GM18873 (cell line): ENCODE results near the gene ADH1C.

ENCODE experiments used
- ATAC-seq: cut with Tn5 transposase; IDR thresholded peaks from one replicate; pipeline ENCODE4 v1.9.1; 2021; ENCODE audit warnings: mild to moderate bottlenecking, moderate library complexity, moderate number of reproducible peaks; ENCODE audit not compliant: unreplicated experiment, low FRiP score

The ADH1C gene

DNA sequence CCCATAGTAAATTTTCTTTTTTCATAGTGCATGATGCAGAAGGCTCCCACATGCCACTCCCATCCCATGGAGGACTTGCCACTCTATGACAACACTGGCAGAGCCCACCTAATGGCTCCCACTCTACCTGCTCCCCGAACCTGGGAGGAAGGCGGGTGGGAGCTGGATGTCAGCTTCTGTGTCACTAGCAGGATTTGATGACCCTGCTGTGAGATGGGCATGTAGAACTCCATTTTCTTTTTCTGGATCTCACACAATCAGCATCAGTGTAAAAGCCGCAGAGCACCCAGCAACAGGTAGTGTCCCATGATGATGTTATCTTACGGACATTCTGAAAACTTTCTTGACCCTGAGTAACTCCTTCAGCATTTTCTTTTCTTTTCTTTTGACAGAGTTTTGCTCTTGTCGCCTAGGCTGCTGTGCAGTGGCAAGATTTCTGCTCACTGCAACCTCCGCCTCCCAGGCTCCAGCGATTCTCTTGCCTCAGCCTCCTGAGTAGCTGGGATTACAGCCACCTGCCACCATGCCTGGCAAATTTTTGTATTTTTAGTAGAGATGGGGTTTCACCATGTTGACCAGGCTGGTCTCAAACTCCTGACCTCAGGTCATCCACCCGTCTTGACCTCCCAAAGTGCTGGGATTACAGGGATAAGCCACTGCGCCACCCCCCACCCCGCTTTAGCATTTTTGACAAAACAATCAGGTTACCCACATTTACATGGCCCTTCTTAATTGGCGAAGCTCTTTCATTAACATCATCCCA lies 46.7 kb downstream of the ADH1C start:
- ATAC-seq = no peak

DNA sequence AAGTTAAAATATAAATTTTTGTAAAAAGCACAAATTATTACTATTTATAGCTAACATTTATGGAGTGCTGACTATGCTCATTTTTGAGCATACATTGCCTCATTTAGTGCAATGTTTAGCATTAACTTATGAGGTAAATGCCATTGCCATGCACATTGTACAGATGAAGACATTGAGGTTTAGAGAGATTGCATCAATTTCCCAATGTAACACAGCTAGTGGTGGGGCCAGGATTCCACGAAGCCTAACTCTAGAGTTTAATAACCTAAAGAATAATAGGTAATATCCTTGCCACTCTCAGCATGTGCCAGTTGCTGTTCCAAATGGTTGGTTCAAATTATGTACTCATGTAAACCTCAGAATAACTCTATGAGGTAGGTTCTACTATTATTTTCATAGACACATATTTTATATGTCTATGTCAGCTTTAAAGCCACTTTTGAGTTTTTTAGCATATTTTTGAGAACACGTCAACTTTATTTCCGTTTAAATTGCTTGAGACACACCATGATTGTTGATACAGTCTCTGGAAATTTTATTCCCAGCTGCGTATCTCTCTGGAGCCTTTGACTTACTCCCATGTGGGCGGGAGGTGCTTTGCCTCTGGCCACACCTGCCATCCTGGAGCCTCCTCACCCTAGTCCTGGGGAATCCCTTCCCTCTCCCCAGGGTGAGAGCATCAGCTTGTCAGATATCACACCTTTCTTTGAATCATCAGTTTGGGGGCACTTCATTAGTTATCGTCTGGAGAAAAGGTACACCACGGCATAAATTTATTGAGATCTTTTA lies 51.0 kb downstream of the ADH1C start:
- ATAC-seq = no peak

- no peak for ATAC-seq
Measured at GRCh38 chr4:99300934-99301333, 51.6 kb downstream of the ADH1C start.

- ATAC-seq = no peak
Measured at GRCh38 chr4:99293357-99293756, 59.2 kb downstream of the ADH1C start.

DNA sequence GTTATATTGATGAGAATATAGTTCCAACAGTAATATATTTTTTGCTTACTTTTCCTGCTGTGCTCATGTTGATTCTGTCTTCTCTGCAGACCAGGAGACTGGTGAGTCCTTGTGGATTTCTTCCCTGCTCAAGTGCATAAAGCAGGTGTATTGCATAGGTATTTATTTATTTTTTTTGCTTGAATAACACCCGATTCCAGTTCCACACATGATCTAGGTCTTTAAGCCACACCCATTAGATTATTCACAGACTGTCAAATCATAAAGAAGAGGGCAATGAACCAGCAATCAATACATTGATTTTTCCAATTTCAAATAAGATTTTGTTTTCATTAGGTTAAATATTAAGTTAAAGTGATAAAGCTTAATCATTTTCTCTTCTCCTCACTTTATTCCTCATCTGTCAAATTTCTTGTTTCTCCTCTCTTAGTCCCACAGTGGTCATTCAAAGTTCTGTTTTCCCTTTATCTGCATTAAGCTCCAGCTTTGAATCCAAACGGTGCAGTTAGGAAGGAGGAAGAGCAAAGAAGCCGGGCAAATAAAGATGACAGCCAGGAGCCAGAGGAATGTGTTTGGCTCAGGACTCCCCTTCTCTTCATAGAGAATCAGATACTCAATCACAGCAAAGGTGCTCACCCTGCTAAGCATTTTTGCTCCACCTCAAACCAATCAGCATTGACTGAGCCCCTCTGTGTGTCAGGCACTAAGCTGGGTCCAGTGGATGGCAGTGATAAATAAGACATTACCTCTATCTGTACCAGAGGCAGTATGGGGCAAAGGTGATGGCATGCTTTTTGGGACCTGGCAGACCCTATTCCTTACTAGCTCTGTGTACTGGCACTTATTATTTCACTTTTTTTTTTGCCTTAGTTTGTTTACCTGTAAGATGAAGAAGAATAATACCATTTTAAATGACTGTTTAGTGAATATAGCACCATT lies 61.4 kb downstream of the ADH1C start, which contains the start of gene ADH1A:
Gene ADH1A (minus strand): TSS at position 138 of the 939 bp plus-strand sequence. CDS start 71 bp downstream, at position 67.
- ATAC-seq = no peak
